ENCODE measurements around the gene TECR.
"Not testable (repeated sequence)": the region's sequence is repeated elsewhere in the genome, so short reads cannot be mapped to it uniquely, and the experiment has no call there.

The TECR gene

DNA sequence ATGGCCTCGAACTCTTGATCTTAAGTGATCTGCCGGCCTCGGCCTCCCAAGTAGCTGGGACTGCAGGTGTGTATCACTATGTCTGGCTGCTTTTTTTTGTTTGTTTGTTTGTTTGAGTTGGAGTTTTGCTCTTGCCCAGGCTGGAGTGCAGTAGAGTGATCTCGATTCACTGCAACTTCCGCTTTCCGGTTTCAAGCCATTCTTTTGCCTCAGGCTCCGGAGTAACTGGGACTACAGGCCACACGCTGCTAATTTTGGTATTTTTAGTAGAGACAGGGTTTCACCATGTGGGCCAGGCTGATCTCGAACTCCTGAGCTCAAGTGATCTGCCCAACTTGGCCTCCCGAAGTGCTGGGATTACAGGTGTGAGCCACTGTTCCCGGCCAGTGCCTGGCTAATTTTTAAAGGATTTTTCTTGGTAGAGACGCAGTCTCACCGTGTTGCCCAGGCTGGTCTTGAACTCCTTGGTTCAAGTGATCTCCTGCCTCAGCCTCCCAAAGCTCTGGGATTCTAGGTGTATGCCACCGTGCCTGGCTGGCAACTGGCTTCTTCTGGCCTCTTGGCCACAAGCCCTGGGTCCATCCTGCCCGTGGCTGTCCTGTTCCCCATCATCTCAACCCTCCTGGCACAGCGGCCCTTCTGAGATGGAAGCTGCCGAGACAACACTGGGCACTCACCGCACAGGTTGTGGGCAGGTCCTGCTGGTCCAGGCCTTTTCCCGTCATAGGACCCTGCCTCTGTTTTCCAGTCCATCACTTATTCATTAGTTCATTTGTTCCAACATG is 11.5 kb downstream of the TECR start:
- DNase-seq: no peak

DNA sequence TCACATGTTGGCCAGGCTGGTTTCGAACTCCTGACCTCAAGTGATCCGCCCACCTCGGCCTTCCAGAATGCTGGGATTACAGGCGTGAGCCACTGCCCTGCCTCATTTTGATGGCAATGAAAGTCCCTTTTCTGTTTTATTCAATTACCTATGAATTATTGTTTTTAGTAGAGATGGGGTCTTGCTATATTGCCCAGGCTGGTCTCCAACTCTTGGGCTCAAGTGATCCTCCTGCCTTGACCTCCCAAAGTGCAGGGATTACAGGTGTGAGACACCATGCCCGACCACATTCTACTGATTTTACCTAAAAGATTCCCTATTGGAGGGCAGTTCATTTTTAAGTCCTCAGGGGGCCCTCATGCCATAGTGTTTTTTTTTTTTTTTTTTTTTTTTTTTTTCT is 12.6 kb downstream of the TECR start:
- not testable (repeated sequence) for DNase-seq

DNA sequence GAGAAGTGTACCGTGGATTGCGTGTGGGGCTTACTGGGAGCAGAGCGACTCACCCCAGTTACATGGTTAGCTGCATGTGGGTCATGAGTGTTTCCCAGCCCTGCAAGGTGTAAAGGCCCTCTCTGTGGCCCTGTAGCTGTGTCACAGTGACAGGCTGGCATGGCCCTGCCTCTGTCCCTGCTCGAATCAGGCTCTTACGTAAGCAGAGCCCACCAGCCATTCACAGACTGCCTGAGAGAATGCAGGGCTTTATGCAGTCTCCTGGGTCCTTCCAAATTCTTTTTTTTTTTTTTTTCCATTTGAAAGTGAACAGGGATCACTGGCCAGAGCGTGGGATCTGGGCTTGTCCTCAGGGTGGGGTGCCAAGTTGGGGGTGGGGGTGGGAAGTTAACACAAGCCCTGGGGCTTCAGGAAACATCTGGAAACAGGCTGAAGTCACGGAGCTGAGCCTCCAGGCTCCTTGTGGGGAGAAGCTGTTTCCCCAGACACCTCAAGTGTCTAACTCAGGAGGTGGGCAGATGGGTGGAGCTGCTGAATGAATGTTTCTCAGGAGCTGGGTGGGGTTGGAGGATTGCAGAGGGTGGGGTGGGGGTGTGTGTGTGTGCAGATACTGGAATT is 13.4 kb downstream of the TECR start:
- DNase-seq: peak; percentile 65

DNA sequence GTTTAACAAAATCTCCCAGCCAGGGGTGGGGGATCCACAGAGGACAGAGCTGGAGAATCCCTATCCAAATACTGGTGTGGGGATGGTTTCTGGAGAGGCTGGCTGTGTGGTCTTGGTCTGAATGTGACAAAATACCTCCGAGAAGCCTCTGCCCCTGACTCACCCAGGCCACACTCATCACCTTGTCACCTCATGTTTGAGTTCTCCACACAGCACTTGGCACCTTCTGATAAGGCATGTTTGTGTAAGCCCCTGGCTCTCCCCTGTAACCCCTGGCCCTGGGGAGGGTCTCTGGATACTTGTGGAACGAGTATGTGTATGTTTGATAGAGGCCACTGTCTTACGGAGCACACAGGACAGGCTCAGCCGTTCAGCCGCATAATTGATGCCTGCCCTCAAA is 14.7 kb downstream of the TECR start:
- DNase-seq: no peak

DNA sequence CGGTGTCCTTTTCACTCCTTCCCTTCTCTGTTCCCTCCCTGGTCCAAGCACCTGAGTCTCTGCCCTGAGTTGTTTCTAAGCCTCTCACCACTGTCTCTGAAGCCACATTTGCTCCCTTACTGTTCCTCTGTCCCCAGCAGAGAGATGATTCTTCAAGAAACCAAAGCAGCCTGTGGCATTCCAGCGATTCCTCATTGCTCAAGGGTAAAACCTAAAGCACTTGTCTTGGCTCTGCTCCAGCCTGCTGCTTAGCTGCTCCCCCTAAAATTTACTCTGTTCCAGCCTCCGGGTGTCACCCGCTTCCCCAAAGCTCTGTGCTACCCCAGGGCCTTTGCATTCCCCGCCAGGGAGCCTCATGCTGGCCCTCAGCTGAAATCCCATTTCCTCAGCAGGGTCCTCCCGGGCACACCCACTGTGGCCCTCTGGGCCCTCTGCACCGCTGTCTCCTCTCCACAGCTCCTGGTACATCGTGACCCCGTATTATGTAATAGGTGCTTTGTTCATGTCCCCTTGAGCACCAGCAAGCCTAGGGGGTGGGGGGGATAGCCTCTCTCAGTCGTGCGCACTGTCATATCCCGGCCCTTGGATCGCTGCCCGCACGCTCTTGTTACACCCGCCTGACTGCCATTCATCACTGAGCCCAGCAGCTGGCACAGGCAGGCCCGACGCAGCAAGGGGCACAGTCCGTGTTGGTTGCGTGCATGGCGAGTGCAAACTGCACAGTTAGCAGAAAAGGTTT is 15.8 kb downstream of the TECR start:
- peak; percentile 91 for DNase-seq

DNA sequence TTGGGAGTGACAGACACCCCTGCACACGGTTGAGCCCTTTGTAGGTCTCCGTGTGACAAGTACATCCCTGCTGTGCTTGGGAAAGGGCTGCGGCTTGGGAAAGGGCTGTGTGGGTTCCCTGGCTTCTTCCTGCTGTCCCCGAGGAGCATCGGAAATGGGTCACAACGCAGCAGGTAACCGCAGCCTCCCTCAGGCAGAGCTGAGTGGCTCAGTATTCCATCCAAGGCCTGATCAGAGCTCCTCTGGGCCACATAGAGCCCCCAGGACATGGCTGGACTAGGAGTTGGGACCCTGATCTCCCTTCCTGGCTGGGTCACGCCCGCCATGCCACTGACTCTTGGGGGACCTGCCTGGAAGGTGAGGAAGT is 16.3 kb downstream of the TECR start:
- peak; percentile 64 for DNase-seq

DNA sequence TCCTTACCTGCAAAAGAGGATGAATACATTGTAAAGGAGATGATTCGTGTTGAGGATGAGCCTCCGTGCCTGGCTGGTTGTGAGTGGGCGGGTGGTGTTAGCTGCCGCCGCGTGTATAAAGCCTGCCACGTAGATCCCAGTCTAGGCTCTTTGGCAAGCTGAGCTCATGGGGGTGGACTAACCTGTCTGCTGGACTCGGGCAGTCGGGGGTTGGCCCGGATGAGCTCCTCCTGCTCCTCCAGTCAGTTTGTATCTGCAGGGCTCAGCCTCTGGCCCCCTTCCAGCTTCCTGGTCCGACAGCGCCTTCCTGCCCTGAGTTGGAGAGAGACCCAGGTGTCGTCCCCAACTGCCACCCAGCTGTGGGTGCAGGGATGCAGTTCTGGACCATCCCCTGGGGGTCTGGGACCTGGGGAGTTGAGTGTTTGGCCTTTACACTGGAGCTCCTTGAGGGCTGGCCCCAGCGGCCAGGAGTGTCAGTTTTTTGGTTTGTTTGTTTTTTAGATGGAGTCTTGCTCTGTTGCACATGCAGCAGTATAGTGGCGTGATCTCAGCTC is 20.9 kb downstream of the TECR start:
- no peak for DNase-seq

DNA sequence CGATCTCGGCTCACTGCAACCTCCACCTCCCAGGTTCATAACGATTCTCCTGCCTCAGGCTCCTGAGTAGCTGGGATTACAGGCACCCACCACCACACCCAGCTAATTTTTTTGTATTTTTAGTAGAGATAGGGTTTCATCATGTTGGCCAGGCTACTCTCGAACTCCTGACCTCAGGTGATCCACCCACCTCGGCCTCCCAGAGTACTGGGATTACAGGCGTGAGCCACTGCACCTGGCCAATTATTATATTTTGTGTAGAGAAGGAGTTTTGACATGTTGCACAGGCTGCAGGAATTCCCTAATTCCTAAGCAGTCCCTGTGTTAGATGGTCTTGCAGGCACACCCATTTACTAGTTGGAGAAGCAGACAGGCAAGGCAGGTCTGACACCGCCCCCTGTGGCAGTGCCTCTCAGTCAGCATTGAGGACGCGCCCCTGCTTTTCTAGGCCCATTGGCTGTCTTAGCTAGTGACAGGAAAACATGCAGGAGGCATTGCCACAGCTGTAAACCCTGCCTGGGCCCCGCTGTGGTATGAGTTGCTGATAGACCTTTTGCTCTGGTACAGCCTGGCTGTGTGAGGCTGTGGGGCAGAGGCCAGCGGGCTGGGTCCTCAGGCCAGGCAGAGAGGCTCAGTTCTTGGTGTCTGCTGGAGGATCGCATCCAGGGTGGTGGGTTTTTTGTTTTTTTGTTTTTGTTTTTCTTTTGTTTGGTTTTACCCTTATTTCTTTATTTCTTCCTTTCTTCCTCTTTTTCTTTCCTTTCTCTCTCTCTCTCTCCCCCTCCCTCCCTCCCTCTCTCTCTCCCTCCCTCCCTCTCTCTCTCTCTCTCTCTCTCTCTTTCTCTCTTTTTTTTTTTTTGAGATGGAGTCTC is 22.0 kb downstream of the TECR start:
- peak; percentile 25 for DNase-seq

DNA sequence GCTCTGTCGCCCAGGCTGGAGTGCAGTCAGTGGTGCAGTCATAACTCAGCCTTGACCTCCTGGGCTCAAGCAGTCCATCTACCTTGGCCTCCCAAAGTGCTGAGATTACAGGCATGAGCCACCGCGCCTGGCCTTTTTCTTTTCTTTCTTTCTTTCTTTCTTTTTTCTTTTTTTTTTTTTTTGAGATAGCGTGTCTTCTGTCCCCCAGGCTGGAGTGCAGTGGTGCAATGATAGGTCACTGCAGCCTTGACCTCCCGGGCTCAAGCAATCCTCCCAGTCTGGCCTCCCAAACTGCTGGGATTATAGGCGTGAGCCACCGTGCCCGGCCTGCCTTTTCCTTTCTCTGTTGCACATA is 22.6 kb downstream of the TECR start:
- not testable (repeated sequence) for DNase-seq

DNA sequence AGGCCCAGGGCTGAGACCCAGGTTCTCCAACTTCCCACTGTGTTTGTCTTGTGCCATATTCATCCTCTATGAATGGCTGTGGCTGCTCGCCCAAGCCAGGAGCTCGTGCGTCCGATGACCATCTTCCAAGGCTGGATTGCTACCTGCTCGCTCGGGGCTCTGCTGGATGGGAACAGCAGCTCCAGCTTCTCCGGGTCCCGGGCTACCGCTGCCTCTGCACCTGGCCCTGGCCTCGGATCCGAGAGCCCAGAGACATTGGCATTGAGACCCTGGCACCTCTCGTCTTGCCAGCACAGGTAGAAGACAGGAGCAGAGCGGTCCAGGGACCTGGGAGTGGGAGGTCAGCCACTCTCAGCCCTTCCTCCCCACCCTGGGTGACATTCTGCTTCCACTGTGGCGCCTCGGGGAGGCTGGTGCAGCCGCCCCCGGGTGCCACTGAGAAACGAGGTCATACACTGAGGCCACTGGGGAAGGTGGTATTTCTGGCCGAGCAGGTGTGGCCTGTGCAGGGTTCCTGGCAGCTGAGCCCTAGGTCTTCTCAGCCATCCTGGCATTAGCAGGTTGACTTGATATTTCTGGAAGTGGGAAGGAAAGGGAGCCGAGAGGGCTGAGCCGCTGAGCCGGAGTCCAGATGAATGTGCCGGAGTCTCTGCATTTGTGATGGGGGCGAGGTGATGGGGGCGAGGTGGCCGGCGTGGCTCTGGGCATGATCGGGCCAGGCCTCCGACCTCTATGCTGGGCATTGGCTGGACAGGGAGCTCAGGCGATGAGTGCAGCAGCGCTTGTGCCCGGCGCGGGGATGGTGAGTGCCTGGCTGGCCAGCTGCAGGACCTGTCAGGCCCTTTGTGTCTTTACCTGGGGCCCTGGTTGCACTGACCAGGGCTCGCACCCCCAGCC is 23.9 kb downstream of the TECR start:
- no peak for DNase-seq

DNA sequence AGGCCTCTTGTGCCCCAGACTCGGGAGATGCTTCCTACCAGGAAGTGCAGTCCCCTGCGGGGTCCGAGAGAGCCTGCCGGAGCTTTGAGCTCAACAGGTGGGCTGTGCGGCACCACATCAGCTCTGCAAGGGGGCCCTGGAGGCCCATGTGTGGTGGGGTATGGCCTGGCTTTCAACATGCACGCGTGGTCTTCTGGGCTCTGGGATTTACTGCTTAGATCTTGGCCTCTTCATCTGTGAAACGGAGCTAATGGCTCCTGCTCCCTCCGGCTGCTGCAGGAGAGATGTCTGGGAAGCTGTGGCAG is 24.5 kb downstream of the TECR start:
- no peak for DNase-seq

DNA sequence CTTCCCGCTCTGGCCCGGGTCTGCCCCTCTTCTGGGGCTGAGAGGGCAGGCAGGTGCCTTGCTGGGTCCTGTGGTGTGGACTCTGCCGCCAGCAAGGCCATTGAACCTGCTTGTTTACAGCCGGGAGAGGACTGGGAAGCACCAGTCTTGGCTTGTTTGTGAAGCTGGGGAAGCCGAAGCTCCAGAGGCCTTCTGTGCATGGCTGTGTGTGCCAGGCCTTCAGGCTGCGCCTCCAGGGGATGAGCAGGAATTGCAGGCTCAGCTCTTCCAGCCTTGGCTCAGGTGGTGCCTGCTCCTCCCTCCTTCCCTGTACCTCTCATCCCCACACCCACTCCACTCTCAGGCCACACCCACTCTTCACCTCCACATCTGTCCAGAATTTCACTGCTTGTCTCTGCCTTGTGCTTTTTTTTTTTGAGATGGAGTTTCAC is 25.0 kb downstream of the TECR start:
- DNase-seq: peak; percentile 97

DNA sequence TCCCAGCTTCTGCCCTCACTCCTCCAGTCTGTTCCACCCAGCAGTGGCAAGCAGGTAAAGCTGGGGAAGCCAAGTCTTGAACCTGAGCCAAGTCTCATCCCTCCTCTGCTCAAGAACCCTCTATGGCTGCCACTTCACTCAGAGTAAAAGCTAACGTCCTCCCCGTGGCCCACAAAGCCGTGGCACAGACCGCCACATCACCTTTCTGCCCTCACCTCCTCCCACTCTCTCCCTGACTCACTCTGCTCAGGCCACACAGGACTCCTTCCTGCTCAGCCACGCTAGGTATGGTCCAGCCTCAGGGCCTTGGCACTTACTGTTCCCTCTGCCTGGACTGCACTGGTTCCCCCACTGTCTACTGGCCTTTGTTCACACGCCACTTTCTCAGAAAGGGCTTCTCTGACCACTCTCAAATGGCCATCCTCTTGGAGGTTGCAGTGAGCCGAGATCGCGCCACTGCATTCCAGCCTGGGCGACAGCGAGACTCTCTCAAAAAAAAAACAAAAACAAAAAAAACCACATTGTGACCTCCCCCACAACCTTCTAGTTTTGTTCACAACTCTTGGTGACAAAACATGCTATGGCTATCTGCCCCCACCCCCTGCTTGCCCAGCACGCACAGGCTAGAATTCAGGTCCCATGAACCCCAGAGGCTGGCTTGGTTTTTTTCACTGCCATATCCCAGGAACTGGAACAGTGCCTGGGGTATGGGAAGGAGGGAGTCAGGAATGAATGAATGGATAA is 26.7 kb downstream of the TECR start:
- DNase-seq: no peak

DNA sequence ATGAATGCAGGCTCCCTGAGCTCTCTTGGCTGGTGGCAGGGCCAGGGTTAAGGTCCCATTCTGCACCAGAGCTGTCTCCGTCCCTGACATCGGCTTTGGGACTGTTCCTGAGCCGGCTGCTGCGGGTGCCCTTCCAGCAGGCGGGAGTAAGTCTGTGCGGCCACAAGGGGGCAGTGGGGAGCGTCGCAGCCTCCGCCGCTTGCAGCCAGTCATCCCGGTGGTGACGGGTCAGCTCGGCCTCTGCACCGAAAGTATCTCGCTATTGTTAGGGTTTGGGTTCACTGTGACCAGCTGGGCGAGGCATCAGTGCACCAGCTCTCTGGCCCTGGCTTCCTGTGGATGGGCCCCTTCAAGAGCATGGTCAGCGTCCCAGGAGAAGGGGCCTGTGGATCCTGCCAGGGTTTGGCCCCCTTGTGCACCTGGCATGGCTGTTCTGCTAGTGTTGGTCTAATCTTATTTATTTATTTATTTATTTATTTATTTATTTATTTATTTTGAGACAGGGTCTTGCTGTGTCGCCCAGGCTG is 27.3 kb downstream of the TECR start:
- peak; percentile 26 for DNase-seq

DNA sequence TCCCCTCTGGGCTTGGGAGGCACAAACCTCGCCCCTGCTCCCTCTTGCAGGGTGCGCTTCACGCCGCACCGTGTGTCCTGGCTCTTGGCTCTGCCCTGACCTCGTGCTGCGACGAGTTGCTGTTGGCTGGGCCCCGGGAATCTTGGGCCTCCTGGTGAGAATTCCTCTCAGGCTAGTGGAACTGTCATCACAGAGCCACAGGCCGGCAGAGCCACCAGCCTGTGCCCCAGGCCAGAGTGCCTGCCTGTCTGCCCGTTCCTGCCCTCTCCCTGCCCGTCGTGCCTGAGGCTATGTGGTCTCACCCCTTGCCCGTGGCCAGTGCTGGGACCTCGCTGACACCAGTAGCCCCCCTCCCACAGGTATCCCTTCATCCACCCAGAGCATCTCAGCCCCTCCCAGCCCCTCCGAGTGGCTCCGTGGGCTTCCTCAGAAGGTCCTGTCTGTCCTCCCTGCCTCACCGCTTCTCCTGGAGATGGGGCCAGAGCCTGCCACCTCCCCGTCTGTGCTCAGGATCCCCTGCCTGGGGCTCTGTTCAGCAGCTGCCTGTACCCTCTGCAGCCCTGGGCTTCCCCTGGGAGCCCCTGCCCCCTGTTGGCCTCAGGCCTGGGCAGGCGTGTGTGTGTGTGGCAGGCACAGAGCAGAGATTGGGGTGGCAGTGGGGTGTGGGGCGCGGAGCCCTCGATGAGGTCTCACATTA is 29.1 kb downstream of the TECR start:
- DNase-seq: no peak

DNA sequence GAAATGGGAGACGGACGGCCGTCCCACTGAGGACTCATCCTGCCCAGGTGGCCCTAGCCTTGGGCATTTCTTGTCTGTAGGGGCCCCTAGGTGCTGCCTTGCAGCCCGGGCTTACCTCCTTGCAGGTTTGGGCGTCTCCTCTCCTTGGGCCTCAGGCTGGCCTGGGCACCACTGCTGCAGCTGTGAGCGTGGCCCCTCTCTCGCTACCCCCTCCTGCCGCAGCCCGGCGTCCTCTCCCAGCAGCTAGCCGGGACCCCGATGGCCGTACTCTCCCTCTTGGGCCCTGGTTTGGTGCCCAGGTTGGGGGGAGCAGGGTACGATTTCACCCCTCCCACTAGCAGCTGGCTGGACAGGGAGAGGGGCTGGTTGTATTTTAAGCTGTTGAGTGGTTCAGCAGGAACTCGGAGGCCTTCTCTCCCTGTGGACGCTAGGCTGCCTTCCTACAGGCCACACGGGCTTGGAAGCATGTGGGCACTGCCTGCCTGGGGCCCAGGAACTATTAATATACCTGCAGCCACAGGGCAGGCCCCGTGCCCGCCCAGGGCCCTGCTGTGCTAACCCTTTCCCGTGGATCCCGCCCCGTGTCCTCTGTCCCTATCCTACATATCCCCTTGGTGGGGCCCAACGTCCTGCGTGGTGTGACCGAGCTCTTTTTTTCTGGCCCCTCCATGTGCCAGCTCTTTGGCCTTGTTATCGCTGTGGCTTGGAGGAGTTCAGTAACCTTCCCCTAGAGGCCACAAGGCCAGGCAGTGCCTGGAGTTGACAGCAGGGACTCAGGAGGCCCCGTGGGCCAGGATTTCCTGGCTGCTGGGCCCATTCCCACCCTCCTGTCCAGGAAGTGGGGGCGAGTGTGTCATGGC is 30.8 kb downstream of the TECR start:
- DNase-seq: no peak

DNA sequence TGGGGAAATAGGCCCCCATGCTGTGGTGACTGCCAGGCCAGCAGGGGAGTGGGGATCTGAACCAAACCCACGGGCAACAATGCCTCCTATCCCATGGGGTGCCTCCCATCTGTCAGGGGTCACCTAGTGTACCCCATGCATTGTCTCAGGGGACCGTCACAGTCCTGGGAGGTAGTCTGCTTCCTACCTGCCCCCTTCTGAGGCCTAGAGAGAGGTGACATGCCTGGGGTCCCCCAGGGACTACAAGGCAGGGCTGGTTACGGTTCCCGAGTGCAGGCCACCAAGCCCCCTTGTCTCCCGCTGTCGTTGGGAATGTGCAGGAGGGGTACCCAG is 31.3 kb downstream of the TECR start:
- no peak for DNase-seq

DNA sequence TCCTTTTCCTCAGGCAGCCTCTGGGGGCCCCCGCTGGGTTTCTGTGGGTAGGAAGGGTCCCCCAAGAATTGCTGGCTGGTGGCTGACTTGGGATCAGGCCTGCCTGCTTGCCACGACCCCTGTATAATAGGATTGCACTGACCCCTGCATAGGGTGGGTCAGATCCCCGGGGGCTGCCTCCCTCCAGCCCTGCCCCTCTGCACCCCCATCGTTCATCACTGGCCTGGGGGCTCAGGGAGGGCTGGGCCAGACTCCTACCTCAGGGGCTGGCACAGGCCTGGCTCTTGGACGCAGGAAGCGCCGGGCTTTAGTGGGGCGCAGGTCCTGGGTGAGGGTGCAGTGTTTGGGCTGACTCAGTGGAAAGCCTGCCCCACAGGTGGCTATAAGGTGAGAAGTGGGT is 31.9 kb downstream of the TECR start:
- no peak for DNase-seq

DNA sequence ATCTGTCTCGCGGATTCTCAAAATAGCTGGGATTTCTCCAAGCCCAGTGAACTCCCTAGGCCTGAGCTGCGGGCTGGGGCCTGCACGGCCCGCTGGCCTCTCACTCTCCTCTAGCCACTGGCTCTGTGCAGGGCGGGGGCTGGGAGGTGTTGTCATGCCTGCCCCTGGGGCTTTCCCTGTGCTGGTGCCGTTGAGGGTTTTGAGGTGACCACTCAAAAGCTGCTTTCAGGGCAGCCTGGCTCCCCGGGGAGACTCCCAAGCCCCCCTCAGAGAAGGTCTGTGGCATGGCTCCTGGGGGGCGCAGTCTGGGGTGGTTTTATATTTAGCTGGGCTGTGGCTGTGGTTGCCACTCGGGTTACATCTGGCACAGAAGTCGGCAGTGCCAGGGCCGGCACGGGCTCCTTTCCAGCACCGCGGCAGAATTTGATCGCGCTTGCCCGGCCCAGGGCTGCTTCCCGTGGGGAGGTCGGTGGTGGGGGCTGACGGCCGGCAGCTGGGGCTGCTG is 32.5 kb downstream of the TECR start:
- DNase-seq: no peak

Data from NCI-H2171 treated with DMSO at 0.1 percent for 48 hours (cell line).